Hepatocyte (in vitro differentiated cells): Measurements from ENCODE around the gene TCF12. TPM values are rescaled to one million over a fixed set of nuclear protein-coding genes. Genes with fewer than 3 reads are reported as not detected.

Experiments
- DNase-seq: peaks from one replicate; pipeline ENCODE4 v3.0.0-alpha.2; 2016; ENCODE audit warnings: low spot score
- H2AFZ ChIP-seq: fragments of 200-600 bp; sonication (generic); 2 replicates; pipeline ENCODE4 v1.6.0; 2016; ENCODE audit warnings: antibody characterized with exemption, mild to moderate bottlenecking
- H3K27ac ChIP-seq: fragments of 200-600 bp; sonication (generic); 2 replicates; pipeline ENCODE4 v1.5.1; 2016; ENCODE audit warnings: mild to moderate bottlenecking
- H3K27me3 ChIP-seq: fragments of 200-600 bp; sonication (generic); 2 replicates; pipeline ENCODE4 v1.6.1; 2016
- H3K36me3 ChIP-seq: fragments of 200-600 bp; sonication (generic); replicated peaks from 2 replicates; pipeline ENCODE4 v1.5.1; 2016; ENCODE audit warnings: low read depth; ENCODE audit not compliant: insufficient read depth
- H3K4me1 ChIP-seq: fragments of 200-600 bp; sonication (generic); 2 replicates; pipeline ENCODE4 v1.5.1; 2016; ENCODE audit warnings: mild to moderate bottlenecking, moderate library complexity; ENCODE audit not compliant: insufficient read depth
- H3K4me2 ChIP-seq: fragments of 200-600 bp; sonication (generic); 2 replicates; pipeline ENCODE4 v1.6.0; 2016
- H3K4me3 ChIP-seq: fragments of 200-600 bp; sonication (generic); 2 replicates; pipeline ENCODE4 v1.5.1; 2016; ENCODE audit warnings: mild to moderate bottlenecking
- H3K79me2 ChIP-seq: fragments of 200-600 bp; sonication (generic); 2 replicates; pipeline ENCODE4 v1.6.0; 2017; ENCODE audit warnings: mild to moderate bottlenecking
- H3K9me2 ChIP-seq: fragments of 200-600 bp; sonication (generic); replicated peaks from 2 replicates; pipeline ENCODE4 v1.6.0; 2017; ENCODE audit warnings: mild to moderate bottlenecking; ENCODE audit not compliant: insufficient read depth
- H3K9me3 ChIP-seq: fragments of 200-600 bp; sonication (generic); 2 replicates; pipeline ENCODE4 v1.5.1; 2016; ENCODE audit warnings: low read depth, mild to moderate bottlenecking
- H4K20me1 ChIP-seq: fragments of 200-600 bp; sonication (generic); 2 replicates; pipeline ENCODE4 v1.6.0; 2016; ENCODE audit warnings: mild to moderate bottlenecking; ENCODE audit not compliant: insufficient read depth, poor library complexity, severe bottlenecking
- EZH2 ChIP-seq: fragments of 200-600 bp; sonication (generic); IDR thresholded peaks from 2 replicates; pipeline ENCODE4 v1.6.1; 2016; ENCODE audit warnings: antibody characterized with exemption, mild to moderate bottlenecking, borderline replicate concordance
- EZH2phosphoT487 ChIP-seq: fragments of 200-600 bp; sonication (generic); IDR thresholded peaks from one replicate; pipeline ENCODE4 v1.6.1; 2018; ENCODE audit warnings: antibody characterized with exemption, mild to moderate bottlenecking, low read depth, moderate library complexity; ENCODE audit not compliant: unreplicated experiment, severe bottlenecking
- WGBS: methylation state at CpG from one replicate; pipeline ENCODE4 v1.1.6; 2016; ENCODE audit warnings: low lambda C conversion rate; ENCODE audit errors: missing lambda C conversion rate; 5-methylcytosine and 5-hydroxymethylcytosine counted together
- polyA plus RNA-seq: library from polyadenylated mRNA; unstranded; fragments of >200 nt; fragmentation: Nextera tagmentation; extraction: Ambion mirVana; gene quantifications from 2 replicates; pipeline ENCODE4 v1.2.1, GENCODE V29; 2016
- total RNA-seq: library from RNA; depleted of rRNA; stranded (reverse); fragments of >200 nt; gene quantifications from 2 replicates; pipeline ENCODE4 v1.2.3, GENCODE V29; 2014
- TF ChIP-seq, protein P1 (sequence below): fragments of 200-600 bp; sonication (generic); IDR thresholded peaks from 2 replicates; pipeline ENCODE4 v1.5.1; 2016; ENCODE audit warnings: antibody characterized with exemption, mild to moderate bottlenecking; ENCODE audit not compliant: poor library complexity

Gene TCF12
- total and polyA plus RNA-seq, 2 experiments from 2014 or later, result 42.0 to 93.2 TPM

DNA sequence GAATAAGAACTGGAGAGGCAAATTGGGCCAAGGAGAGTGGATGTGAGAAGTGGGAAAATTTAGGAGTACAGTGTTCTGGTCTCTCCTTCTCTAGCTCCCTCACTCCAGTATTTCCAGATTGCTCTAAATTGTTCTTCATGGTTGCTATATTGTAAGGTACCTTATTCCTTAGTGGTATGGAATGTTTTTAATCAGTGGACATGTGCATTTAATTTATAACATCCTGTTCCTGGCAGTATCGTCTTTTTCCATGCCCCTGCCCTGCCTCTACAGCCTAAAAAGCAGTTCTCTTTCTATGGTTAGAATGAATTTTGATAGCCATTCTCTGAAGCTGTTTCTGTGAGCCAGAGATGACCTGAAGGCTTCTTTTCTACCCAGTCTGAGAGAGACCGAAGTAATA, 180.5 kb downstream of the TCF12 start:
- Histone ChIP-seq H4K20me1 (no peaks in the 10 kb centered on the region), H3K9me3 (no peaks in the 10 kb centered on the region), H3K4me1 (no peaks in the 10 kb centered on the region), H3K27ac (no peak overlapping the region), H2AFZ (no peak overlapping the region), H3K4me3 (no peak overlapping the region), H3K4me2 (no peak overlapping the region), H3K79me2 (peaks cover 43% of the 10 kb centered on the region), H3K9me2 (no peaks in the 10 kb centered on the region), H3K27me3 (no peaks in the 10 kb centered on the region), H3K36me3 (no peaks in the 10 kb centered on the region)
- no peak for DNase-seq
- TF ChIP-seq EZH2 (no peak), EZH2phosphoT487 (no peak)
- TF ChIP-seq, protein P1, sequence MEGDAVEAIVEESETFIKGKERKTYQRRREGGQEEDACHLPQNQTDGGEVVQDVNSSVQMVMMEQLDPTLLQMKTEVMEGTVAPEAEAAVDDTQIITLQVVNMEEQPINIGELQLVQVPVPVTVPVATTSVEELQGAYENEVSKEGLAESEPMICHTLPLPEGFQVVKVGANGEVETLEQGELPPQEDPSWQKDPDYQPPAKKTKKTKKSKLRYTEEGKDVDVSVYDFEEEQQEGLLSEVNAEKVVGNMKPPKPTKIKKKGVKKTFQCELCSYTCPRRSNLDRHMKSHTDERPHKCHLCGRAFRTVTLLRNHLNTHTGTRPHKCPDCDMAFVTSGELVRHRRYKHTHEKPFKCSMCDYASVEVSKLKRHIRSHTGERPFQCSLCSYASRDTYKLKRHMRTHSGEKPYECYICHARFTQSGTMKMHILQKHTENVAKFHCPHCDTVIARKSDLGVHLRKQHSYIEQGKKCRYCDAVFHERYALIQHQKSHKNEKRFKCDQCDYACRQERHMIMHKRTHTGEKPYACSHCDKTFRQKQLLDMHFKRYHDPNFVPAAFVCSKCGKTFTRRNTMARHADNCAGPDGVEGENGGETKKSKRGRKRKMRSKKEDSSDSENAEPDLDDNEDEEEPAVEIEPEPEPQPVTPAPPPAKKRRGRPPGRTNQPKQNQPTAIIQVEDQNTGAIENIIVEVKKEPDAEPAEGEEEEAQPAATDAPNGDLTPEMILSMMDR, result no peak
- WGBS, result 77% methylated on average over 2 of the region's 2 CpGs

DNA sequence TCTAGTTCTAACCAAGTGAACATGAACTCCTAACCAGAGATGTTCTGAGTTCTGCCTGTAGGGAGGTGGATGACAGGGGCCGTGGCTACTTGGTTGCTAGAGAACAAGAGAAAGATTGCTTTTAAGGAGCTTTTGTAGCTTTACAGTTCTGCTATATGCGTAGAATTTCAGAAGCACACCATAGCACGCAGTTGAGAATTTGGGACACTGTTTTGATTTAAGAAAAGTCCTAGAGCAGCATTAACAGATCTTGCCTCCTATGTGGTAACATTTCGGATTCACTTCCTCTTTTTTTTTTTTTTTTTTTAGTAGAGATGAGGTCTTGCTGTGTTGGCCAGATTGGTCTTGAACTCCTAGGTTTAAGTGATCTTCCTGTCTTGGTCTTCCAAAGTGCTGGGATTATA, 181.7 kb downstream of the TCF12 start:
- no peak overlapping the region for H3K4me3 ChIP-seq
- H3K4me2 ChIP-seq, result no peak overlapping the region
- H4K20me1 ChIP-seq, result no peaks in the 10 kb centered on the region
- TF ChIP-seq, protein P1, result no peak
- TF ChIP-seq EZH2 (no peak), EZH2phosphoT487 (no peak)
- no peaks in the 10 kb centered on the region for H3K9me2 ChIP-seq
- no peaks in the 10 kb centered on the region for H3K27me3 ChIP-seq
- no peak overlapping the region for H3K27ac ChIP-seq
- H2AFZ ChIP-seq, result no peak overlapping the region
- no peaks in the 10 kb centered on the region for H3K9me3 ChIP-seq
- 96% methylated on average over 4 of the region's 4 CpGs for WGBS
- DNase-seq, result no peak
- peaks cover 46% of the 10 kb centered on the region for H3K79me2 ChIP-seq
- H3K4me1 ChIP-seq, result no peaks in the 10 kb centered on the region
- H3K36me3 ChIP-seq, result no peaks in the 10 kb centered on the region

DNA sequence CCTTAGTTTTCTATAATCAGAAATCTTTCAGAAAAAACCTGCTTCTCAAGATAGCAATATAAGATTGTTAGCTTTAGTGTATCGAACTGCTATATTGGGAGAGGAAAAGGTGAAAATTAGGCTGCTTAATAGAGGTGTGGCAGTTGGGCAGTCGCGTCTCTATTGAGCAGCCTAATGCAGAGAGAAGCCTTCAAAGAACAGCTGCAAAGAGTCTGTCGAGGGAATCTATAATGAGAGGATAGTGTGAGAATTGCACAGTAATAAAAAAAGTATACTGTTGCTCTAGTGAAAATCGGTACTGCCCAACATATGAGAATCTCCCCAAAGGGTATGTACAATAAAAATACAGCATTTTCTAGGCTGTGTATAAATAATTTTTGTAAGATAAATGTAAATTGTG, 184.4 kb downstream of the TCF12 start:
- DNase-seq, result no peak
- H3K27ac ChIP-seq, result no peak overlapping the region
- TF ChIP-seq EZH2phosphoT487 (no peak), EZH2 (no peak)
- TF ChIP-seq, protein P1, result no peak
- no peaks in the 10 kb centered on the region for H3K4me1 ChIP-seq
- no peak overlapping the region for H3K4me2 ChIP-seq
- H4K20me1 ChIP-seq, result no peaks in the 10 kb centered on the region
- no peaks in the 10 kb centered on the region for H3K9me2 ChIP-seq
- H3K79me2 ChIP-seq, result peaks cover 52% of the 10 kb centered on the region
- no peaks in the 10 kb centered on the region for H3K27me3 ChIP-seq
- H3K36me3 ChIP-seq, result no peaks in the 10 kb centered on the region
- no peak overlapping the region for H2AFZ ChIP-seq
- no peak overlapping the region for H3K4me3 ChIP-seq
- WGBS, result 91% methylated on average over 5 of the region's 5 CpGs
- no peaks in the 10 kb centered on the region for H3K9me3 ChIP-seq

DNA sequence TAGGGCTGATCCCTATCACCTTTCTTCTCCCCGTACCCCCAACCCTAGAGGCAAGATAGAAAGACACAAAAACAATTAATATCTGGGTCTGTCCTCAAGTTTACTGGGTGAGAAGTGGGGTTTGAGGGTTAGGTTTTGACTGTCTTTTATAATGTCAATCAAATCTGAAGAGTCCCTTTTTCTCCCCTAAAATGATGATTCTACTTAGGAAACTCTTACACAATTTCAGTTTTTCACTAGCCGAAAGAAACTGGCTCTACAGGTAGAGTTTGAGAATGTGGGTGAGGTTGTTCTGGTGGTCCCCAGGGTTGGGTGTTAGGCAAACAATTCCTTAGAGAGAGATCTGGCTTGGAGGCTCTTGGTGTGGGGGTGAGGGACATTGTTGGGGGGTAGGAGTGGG, 189.9 kb downstream of the TCF12 start:
- Histone ChIP-seq H3K27me3 (no peaks in the 10 kb centered on the region), H3K79me2 (peaks cover 51% of the 10 kb centered on the region), H3K27ac (no peak overlapping the region), H3K9me3 (no peaks in the 10 kb centered on the region), H4K20me1 (no peaks in the 10 kb centered on the region), H3K9me2 (no peaks in the 10 kb centered on the region), H3K4me3 (no peak overlapping the region), H3K4me1 (no peaks in the 10 kb centered on the region), H3K36me3 (no peaks in the 10 kb centered on the region), H2AFZ (no peak overlapping the region), H3K4me2 (no peak overlapping the region)
- DNase-seq, result no peak
- no peak for TF ChIP-seq EZH2
- TF ChIP-seq EZH2phosphoT487, result no peak
- TF ChIP-seq, protein P1, result no peak
- WGBS, result 98% methylated on average over 2 of the region's 2 CpGs
